GM19467 (cell line): ENCODE data around the gene KCNQ5.

Experiments used
- ATAC-seq: cut with Tn5 transposase; IDR thresholded peaks from one replicate; pipeline ENCODE4 v1.9.1; 2021; ENCODE audit warnings: mild to moderate bottlenecking, moderate library complexity; ENCODE audit not compliant: unreplicated experiment

Gene KCNQ5

GRCh38 chr6:73086726-73087125, 464.9 kb downstream of the KCNQ5 start:
- ATAC-seq, result no peak

- ATAC-seq, result peak; percentile 53
These were observed 466.4 kb downstream of the KCNQ5 start for GRCh38 chr6:73088138-73088813.

DNA sequence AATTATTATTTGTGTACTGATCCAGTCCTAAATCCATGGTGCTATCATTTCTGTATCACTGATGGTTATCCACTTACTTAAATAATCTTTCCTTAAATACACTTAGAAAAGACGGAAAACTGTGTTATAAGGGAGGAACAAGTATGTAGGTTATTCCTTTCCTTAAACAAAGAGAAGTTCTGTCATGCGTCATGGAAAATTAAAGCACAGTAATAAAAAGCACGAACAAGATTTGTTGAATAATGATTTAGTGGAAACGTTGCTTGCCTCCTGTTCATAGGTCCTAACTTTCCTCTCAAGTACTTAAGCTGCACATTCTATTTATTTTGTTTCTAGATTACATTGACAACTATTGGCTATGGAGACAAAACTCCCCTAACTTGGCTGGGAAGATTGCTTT, 483.1 kb downstream of the KCNQ5 start:
- ATAC-seq, result no peak

GRCh38 chr6:73107016-73107415, 485.2 kb downstream of the KCNQ5 start:
- ATAC-seq, result no peak

DNA sequence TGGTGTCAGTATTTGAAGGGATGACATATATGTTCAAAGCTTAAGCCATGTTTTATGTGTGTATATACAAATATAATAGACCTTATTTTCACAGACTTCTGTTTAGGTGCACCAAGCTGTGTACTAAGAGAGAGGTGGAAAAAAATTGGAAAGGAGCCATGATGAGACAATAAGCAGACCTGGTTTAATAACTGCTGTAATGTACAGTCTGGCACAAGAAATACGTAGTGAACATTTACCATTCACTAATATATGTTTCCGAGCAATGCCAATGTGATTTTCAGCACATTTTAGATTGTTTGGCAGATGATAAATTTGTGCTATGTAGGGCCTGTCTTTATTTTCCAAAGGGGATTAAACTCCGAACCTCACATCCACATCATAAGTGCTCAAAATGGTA, 487.1 kb downstream of the KCNQ5 start:
- no peak for ATAC-seq

- ATAC-seq, result no peak
These were observed 487.8 kb downstream of the KCNQ5 start for GRCh38 chr6:73109659-73110058.

DNA sequence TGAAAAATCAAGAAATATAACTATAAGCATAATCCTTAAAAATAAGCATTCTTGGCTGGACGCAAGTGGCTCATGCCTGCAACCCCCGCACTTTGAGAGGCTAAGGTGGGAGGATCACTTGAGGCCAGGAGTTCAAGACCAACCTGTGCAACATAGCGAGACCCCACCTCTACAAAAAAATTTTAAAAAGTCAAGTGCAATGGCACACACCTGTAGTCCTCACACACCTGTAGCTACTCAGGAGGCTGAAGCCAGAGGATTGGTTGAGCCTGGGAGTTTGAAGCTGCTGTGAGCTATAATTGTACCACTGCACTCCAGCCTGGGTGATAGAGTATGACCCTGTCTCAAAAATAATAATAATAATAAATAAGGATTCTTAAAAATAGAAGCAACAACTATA, 494.5 kb downstream of the KCNQ5 start:
- no peak for ATAC-seq

DNA sequence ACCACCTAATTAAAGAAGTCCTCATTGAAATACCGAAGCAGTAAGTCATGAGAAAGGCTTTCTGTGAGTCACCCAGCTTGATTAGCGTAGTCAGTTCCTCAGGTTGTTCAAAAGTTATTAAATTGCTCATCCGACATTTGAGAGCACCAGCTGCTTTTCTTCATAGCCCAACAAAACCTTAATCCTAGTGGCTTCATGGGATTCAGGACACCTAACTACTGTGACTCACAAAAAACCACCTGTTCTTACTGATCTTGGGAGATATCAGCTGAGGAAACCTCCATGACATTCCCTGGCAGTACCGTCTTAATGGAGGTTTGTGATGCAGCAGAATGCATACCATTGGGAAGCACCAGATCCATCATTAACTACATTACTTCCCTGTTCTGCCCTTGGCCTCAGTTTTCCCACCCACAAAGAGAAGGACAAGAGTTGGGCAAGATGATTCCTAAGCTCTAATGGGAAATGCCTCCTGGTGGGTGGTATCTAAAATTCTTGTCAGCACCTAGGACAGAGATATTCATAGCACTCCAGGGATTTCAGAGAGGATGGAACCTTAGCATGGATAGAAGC, 499.6 kb downstream of the KCNQ5 start:
- ATAC-seq, result no peak

DNA sequence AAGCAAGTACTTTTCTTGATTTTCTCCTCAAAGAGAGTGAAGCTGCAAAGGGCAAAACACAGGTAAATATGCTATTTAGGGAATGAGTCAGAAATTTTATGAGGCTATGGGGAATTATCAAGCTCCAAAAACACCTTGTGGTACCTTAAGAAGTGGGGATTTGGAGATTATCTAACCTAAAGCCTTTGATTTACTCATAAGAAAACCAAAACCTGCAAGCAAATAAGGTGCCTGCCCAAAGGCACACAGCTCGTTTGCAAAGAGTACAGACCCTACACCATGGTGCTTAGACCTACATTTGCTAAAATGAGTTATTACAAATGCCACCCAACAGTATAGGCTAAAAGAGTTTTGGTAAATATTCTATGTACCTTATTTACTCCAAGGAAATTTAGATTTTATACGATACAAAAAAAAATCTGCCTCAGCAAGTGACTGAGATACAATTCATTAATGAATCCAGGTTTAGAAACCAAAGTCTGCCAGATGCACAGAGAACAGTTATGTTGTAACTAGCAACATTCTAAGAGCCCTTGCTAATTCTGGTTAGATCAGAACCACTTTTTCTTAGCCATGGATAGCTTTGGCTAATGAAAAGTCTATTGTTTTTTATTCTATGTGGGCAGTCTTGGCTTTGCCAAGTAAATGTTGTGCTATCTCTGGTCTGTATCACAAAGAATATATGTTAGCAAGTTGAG, 501.9 kb downstream of the KCNQ5 start:
- no peak for ATAC-seq

DNA sequence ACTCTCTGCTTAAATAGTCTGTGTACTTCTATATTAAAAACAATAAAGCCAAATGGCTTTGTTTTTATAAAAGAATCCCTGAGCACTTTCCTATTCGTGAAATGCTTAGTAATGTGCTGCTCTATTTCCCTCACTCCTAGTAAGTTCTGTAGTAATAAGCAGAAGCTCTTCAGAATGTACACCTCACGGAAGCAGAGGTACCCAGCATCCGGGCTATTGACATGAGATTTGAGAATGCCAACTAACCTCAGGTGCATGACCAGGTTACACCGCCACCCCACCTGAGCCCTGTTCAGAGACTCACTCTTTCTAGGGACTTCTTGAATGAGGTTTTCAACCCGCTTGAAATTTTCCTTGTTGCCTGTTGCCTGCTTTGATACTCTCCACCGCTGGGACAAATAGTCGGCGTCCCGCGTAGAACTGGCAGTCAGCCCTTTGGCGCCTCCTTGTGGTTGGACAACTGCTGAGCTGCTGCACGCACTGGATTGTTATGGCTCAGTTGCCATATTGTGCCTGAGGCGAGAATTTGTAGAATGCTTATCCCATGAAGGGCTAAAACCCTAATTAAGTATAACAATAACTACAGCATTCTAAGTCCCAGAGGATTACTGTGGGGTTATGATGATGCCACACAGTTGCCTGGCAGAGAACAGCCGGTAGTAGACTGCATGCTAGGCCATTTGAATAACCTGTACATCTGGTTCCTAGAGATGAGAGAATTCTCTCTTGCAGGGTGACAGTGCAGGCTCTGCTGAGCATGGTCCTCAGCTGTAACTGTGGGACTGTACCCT, 508.0 kb downstream of the KCNQ5 start:
- peak; percentile 85 for ATAC-seq

DNA sequence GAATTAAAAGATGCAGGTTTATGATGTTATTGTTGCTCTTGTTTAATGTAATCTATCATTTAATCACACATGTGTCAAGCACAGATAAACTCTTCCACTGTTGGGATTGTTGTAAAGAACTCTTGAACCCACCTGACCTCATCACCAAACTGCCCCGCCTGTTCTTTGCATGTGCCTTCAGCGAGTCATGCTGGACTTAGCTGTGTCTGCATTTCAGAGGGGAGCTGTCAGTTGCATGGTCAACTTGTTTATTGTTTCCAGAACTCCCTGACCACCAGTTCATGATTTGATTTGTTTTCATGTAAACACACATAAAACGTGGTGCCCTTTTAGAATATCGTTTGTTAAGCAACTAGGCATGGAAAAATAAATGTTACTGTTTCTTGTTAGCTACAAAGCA, 509.8 kb downstream of the KCNQ5 start:
- ATAC-seq, result no peak

- no peak for ATAC-seq
These were observed 512.7 kb downstream of the KCNQ5 start for GRCh38 chr6:73134588-73134987.

- ATAC-seq, result no peak
These were observed 518.0 kb downstream of the KCNQ5 start for GRCh38 chr6:73139681-73140383.

DNA sequence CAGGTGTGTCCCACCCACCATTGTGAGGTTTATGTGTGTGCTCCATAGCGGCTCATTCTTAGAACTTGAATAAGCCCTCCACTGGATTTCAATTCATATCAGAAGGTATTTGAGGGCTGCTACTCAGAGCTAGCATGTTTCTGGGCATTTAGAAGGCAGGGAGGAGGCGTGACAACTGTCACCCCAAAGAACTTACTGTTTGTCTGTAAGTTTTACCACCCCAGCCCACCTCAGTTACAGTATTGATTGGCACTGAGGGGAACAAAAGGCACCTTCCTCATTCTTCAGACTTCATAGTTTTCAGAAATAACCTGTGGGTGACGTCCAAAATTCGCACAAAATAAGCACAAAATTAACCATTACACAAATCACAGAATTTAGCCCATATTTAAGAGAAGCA, 521.7 kb downstream of the KCNQ5 start:
- ATAC-seq, result no peak

- no peak for ATAC-seq
These were observed 522.7 kb downstream of the KCNQ5 start for GRCh38 chr6:73144516-73144915.

DNA sequence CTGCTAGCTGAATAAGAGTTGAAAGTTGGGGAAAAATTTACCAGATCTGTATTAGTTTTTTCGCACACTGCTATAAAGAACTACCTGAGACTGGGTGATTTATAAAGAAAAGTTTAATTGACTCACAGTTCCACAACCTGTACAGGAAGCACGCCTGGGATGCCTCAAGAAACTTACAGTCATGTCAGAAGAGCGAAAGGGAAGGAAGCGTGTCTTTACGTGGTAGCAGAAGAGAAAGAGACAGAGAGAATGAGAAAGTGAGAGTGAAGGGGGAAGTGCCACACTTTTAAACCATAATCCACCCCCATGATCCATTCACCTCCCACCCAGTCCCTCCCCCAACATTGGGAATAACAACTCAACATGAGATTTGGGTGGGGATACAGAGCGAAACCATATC, 523.8 kb downstream of the KCNQ5 start:
- no peak for ATAC-seq

- ATAC-seq, result no peak
These were observed 529.9 kb downstream of the KCNQ5 start for GRCh38 chr6:73151732-73152131.

DNA sequence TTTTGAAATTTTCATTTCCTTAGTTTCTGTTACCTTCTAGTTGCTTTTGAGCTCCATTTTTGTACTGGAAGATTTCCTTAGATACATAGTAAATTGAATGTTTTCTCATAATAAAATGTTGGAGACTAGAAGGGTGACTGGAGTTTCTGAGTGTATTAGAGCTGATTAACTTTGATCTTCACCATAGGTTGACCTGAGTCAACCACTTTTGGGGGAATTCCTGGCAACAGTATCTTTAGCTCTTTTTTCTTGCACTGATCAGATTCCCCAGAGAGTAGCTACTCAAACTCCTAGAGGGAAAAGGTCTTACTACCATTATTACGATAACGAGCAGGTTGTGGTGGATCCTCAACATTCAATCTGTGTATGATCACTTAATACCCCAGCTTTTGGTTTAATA, 530.7 kb downstream of the KCNQ5 start:
- ATAC-seq, result no peak

GRCh38 chr6:73152966-73153757, 531.3 kb downstream of the KCNQ5 start:
- ATAC-seq, result no peak
